NT2/D1 (cell line): ENCODE measurements around the gene ISOC2.

Experiments used
- SUZ12 ChIP-seq: IDR thresholded peaks from 2 replicates; pipeline ENCODE4 v1.6.1; 2011; ENCODE audit not compliant: insufficient read length, insufficient read depth; ENCODE audit errors: extremely low read depth
- YY1 ChIP-seq: IDR thresholded peaks from 2 replicates; pipeline ENCODE4 v1.6.1; 2011; ENCODE audit not compliant: insufficient read length, insufficient read depth
- ZNF274 ChIP-seq: IDR thresholded peaks from 2 replicates; pipeline ENCODE4 v1.6.1; 2011; ENCODE audit warnings: mild to moderate bottlenecking, low read depth, low read length

DNA sequence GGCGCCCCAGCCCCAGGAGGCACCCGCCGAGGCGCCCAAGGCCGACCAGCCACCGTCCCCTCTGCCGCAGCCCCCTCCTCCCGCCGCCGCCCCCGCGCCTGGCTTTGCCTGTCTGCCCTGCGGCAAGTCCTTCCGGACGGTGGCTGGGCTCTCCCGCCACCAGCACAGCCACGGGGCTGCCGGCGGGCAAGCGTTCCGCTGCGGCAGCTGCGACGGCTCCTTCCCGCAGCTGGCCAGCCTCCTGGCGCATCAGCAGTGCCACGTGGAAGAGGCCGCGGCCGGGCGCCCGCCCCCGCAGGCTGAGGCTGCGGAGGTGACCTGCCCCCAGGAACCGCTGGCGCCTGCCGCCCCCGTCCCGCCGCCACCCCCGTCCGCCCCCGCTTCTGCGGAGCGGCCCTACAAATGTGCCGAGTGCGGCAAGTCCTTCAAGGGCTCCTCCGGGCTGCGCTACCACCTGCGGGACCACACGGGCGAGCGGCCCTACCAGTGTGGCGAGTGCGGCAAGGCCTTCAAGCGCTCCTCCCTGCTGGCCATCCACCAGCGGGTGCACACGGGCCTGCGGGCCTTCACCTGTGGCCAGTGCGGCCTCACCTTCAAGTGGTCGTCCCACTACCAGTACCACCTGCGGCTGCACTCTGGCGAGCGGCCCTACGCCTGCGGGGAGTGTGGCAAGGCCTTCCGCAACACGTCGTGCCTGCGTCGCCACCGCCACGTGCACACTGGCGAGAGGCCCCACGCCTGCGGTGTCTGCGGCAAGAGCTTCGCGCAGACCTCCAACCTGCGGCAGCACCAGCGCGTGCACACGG is 20.9 kb upstream of the ISOC2 start:
- TF ChIP-seq YY1 (no peak), ZNF274 (no peak), SUZ12 (no peak)
